Gastrocnemius medialis (tissue), 4 donors: ENCODE data around the gene CCNI2.

Experiments used
- CTCF ChIP-seq, 5 experiments: fragments of 450-650 bp in 3 of 5; fragments of 200-600 bp in 2 of 5; sonication (generic) in 2 of 5; IDR thresholded peaks in 4 of 5; conservative IDR thresholded peaks in 1 of 5; 1 replicate in 4 of 5; 2 replicates in 1 of 5; pipeline ENCODE4 v1.5.1; 2016 to 2019; ENCODE audit warnings: antibody characterized with exemption in 5 of 5, mild to moderate bottlenecking in 3 of 5, moderate library complexity in 3 of 5
- POLR2A ChIP-seq, 2 donors: fragments of 450-650 bp; IDR thresholded peaks; one replicate each; pipeline ENCODE4 v1.6.1; 2017; ENCODE audit warnings: antibody characterized with exemption in 2 of 2, mild to moderate bottlenecking in 2 of 2, moderate library complexity in 2 of 2

DNA sequence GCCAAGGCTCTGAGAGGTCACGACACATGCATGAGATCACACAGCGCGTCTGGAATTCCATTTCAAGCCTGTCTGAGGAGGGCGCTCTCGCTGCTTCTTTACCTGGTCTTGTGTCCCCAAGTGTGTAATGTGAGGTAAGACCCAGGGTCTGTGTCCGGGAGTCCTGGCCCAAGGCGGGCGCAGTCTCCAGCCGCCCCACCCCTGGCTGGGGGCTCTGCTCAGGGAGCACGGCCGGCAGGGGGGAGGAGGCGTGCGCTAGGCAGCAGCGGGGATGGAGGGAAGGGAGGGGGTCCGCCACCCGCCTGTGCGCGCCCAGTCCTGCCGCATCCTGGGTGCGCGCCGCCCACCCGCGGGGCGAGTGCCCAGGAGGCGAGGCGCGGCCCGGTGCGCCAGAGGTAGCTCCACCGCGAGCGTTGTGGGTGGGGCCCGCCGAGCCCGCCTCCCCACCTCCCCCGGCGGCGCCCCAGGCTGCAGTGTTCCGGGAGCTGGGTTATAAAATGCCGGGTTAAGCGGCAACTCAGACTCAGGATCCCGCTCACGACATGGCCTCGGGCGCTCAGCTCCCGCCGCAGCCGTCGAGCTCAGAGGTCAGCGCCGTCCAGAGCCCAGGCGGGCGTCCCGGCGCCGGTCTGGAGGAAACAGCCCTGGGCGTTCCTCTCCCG is at the start of gene CCNI2:
- TF ChIP-seq CTCF (IDR thresholded peaks at IDR 0.05 in 4 of 5, conservative IDR thresholded peaks at IDR 0.05 in 1 of 5) (no peak), POLR2A (IDR thresholded peaks at IDR 0.05) (no peak)
